Thoracic aorta (tissue), 2 donors: ENCODE results near the gene SLC6A19. TPM values are rescaled to one million over a fixed set of nuclear protein-coding genes. Genes with fewer than 3 reads are reported as not detected.

Experiments used
- ATAC-seq: fragments of 150-250 bp; one replicate; pipeline ENCODE4 v1.8.0; 2017; ENCODE audit warnings: low read depth; ENCODE audit not compliant: insufficient number of reproducible peaks, low FRiP score
- DNase-seq: peaks from one replicate; pipeline ENCODE4 v3.0.0-alpha.2; 2020; ENCODE audit warnings: low spot score
- H3K27ac ChIP-seq, 2 donors: fragments of 200-600 bp; sonication (generic); 1 replicate in 1 of 2; 2 replicates in 1 of 2; pipeline ENCODE4 v1.5.1; 2016; ENCODE audit warnings: mild to moderate bottlenecking in 2 of 2, moderate library complexity in 2 of 2
- H3K27me3 ChIP-seq: fragments of 200-600 bp; sonication (generic); replicated peaks from 2 replicates; pipeline ENCODE4 v1.6.0; 2016; ENCODE audit warnings: mild to moderate bottlenecking; ENCODE audit not compliant: insufficient read depth
- H3K36me3 ChIP-seq: fragments of 200-600 bp; sonication (generic); one replicate; pipeline ENCODE4 v1.5.1; 2016
- H3K4me1 ChIP-seq, 2 donors: fragments of 200-600 bp; sonication (generic); 1 replicate in 1 of 2; 2 replicates in 1 of 2; pipeline versions ENCODE4 v1.5.1 to v1.6.0; 2016; ENCODE audit warnings: low read depth in 2 of 2, mild to moderate bottlenecking in 1 of 2; ENCODE audit not compliant: control insufficient read depth in 1 of 2
- H3K4me3 ChIP-seq: fragments of 200-600 bp; sonication (generic); 2 replicates; pipeline ENCODE4 v1.5.1; 2016; ENCODE audit warnings: mild to moderate bottlenecking
- H3K9me3 ChIP-seq: fragments of 200-600 bp; sonication (generic); 2 replicates; pipeline ENCODE4 v1.5.1; 2016
- total RNA-seq, 2 donors: library from RNA; depleted of rRNA; stranded (reverse); fragments of >200 nt; gene quantifications; one replicate each; pipeline versions ENCODE4 v1.1.0 to v1.2.3, GENCODE V29; 2016
- TF ChIP-seq, protein P1 (sequence below): fragments of 200-600 bp; sonication (generic); IDR thresholded peaks from one replicate; pipeline ENCODE4 v1.5.1; 2019; ENCODE audit warnings: antibody characterized with exemption

SLC6A19 gene
- total RNA-seq, 2 donors from 2014 or later = not detected

DNA sequence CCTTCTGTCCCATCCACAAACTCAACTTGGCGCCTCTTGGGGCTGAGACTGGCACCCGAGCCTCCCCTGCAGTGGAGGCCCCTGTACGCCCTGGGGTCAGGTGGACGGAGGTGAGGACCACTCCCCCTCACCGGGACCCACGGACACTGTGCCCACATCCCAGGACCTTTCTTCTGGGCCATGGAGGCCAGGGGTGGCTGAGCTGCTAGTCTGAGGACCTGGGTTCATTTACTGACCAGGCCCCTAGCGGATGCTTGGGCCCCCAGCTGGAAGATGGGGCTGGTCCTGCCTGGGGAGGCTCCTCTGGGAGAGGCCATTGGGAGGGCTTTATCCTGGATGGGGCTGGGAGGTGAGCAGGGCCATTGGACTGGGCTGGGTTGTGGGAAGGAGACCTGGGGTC, 16.9 kb upstream of the SLC6A19 start:
- Histone ChIP-seq H3K36me3 (no peaks in the 10 kb centered on the region), H3K27ac (no peak overlapping the region), H3K27me3 (no peaks in the 10 kb centered on the region), H3K4me3 (no peak overlapping the region), H3K4me1 (no peaks in the 10 kb centered on the region), H3K9me3 (no peaks in the 10 kb centered on the region)
- ATAC-seq (no peak), DNase-seq (no peak)
- TF ChIP-seq, protein P1, sequence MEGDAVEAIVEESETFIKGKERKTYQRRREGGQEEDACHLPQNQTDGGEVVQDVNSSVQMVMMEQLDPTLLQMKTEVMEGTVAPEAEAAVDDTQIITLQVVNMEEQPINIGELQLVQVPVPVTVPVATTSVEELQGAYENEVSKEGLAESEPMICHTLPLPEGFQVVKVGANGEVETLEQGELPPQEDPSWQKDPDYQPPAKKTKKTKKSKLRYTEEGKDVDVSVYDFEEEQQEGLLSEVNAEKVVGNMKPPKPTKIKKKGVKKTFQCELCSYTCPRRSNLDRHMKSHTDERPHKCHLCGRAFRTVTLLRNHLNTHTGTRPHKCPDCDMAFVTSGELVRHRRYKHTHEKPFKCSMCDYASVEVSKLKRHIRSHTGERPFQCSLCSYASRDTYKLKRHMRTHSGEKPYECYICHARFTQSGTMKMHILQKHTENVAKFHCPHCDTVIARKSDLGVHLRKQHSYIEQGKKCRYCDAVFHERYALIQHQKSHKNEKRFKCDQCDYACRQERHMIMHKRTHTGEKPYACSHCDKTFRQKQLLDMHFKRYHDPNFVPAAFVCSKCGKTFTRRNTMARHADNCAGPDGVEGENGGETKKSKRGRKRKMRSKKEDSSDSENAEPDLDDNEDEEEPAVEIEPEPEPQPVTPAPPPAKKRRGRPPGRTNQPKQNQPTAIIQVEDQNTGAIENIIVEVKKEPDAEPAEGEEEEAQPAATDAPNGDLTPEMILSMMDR = no peak

DNA sequence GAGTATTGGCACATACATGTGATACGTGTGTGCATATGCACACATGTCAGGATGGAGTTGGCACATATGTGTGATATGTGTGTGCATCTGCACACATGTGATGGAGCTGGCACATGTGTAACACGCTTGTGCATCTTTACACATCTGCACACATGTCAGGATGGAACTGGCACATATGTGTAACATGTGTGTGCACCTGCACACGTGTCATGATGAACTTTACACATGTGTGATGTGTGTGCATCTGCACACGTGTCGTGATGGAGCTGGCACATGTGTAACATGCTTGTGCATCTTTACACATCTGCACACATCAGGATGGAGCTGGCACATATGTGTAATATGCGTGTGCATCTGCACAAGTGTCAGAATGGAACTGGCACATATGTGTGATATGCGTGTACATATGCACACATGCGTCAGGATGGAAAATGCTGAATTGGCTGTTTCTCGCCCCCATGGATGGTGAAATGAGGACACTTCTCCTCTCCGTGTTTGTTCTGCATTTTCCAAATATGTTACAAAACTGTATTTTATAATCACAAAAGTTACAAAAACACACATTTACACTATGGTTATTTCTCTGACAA, 16.3 kb upstream of the SLC6A19 start:
- Histone ChIP-seq H3K27me3 (no peaks in the 10 kb centered on the region), H3K27ac (no peak overlapping the region), H3K4me3 (no peak overlapping the region), H3K36me3 (no peaks in the 10 kb centered on the region), H3K4me1 (no peaks in the 10 kb centered on the region), H3K9me3 (no peaks in the 10 kb centered on the region)
- ATAC-seq = no peak
- no peak for DNase-seq
- TF ChIP-seq, protein P1 = no peak

DNA sequence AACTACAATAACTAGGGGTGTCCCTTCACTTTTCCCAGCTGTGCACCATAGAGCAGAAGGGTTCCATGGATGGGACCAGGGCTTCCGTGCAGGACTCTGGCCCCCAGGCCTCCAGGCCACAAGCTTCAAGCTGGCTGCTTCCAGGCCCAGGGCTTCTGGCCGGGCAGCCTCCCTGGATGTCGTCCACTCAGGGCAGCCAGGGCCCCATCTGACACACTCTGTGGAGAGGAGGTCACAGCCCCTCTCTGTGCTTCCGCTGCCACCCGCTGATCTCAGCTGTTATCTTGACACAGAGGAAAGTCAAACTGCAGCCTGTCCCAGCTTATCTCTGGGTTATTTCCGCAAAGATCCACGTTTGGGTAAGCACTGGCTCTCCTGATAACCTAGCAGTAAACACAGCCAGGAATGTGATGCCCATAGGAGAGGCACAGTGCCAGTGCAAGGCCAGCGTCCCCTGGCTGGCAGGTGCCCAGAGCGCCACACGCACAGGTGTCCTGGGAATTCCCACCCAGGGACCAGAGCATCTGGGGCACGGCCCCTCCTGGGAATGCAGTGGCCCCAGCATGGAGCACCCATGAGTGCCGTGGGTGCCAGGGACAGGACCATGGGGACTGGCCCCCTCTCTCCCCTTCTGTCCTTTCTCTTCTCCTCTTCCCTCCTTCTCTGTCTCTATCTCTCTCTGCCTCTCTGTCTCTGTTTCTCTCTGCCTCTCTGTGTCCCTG, 15.6 kb upstream of the SLC6A19 start:
- DNase-seq = no peak
- ATAC-seq = no peak

DNA sequence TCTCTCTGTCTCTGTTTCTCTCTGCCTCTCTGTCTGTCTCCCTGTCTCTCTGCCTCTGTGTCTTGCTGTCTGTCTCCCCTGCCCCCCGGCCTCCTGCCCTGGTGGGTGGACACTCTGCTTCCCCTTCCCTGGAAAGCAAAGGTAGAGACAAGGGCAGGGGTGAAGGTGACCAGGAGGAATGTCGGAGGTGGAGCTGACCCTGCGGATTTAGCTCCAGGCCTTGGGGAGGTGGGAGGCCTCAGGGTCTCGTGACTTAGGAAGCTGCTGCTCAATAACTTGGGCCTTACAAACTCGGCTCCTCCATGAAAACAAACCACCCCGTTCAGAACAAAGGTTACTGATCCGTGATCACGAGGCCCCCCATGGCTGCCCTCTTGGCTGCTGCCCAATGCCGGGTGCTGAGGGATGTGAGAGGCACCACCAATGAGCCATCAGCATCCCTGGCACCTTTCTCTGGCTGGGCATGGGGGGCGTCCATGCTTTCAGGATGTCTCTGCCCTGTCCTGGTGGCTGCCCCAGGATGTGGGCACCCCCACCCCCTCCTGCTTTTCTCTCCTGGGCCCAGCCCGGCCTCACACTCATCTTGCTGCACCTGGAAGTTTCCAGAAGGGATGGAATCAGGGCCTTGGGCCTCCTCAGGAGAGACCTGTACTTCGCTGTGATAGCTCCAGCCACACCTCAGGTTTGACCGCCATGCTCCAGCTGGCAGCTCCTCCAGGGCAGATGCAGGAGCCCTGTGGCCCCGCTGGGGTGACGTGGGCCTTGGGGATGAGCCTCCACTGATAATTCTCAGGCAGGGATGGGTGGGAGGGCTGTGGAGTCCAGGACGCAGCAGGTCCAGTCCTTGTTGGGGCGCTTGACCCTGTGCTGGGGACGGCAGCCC, 14.8 kb upstream of the SLC6A19 start:
- H3K27ac ChIP-seq = no peak overlapping the region
- H3K9me3 ChIP-seq = no peaks in the 10 kb centered on the region
- no peaks in the 10 kb centered on the region for H3K4me1 ChIP-seq
- TF ChIP-seq, protein P1 = no peak
- no peaks in the 10 kb centered on the region for H3K27me3 ChIP-seq
- H3K4me3 ChIP-seq = no peak overlapping the region
- DNase-seq (no peak), ATAC-seq (no peak)
- H3K36me3 ChIP-seq = no peaks in the 10 kb centered on the region

More for the DNA sequence above, 15.6 kb upstream of the SLC6A19 start:
- no peak overlapping the region for H3K4me3 ChIP-seq
- no peaks in the 10 kb centered on the region for H3K27me3 ChIP-seq
- H3K36me3 ChIP-seq = no peaks in the 10 kb centered on the region
- H3K9me3 ChIP-seq = no peaks in the 10 kb centered on the region
- no peak overlapping the region for H3K27ac ChIP-seq
- no peaks in the 10 kb centered on the region for H3K4me1 ChIP-seq
- TF ChIP-seq, protein P1 = no peak
